ENCODE results near the gene SCRN2.

- TF ChIP-seq GATA3 (IDR thresholded peaks at IDR 0.05; ENCODE audit: low read depth, low read length), result no peak
- no peak for TF ChIP-seq GATA2 (IDR thresholded peaks at IDR 0.05; ENCODE audit: low read depth, low read length)
Observed at GRCh38 chr17:47841488-47842291, 617 bp upstream of the SCRN2 start.

Data from SH-SY5Y (cell line).